ENCODE results near the gene IZUMO4. TPM values are rescaled to one million over a fixed set of nuclear protein-coding genes. Genes with fewer than 3 reads are reported as not detected.

The IZUMO4 gene
- total RNA-seq, 4 donors from 2014 or later, result 2.1 to 8.1 (median 6.4) TPM

- Histone ChIP-seq H3K4me3 (no peak overlapping the region), H3K27ac (no peak overlapping the region), H3K4me1 (no peaks in the 10 kb centered on the region), H3K9me3 (no peaks in the 10 kb centered on the region), H3K36me3 (peaks cover 100% of the 10 kb centered on the region), H3K27me3 (no peaks in the 10 kb centered on the region)
- TF ChIP-seq EP300 (IDR thresholded peaks at IDR 0.05) (no peak), CTCF (IDR thresholded peaks at IDR 0.05) (no peak), POLR2A (IDR thresholded peaks at IDR 0.05) (no peak), POLR2AphosphoS5 (IDR thresholded peaks at IDR 0.05) (no peak)
- no peak for DNase-seq (ENCODE audit: low spot score in 2 of 2)
- WGBS, result 84% methylated on average over 15 of the region's 24 CpGs
These were observed 16.9 kb downstream of the IZUMO4 start for GRCh38 chr19:2113439-2114211.

- TF ChIP-seq POLR2A (IDR thresholded peaks at IDR 0.05), result no peak
- no peak for TF ChIP-seq CTCF (IDR thresholded peaks at IDR 0.05)
- TF ChIP-seq EP300 (IDR thresholded peaks at IDR 0.05), result no peak
- no peak for TF ChIP-seq POLR2AphosphoS5 (IDR thresholded peaks at IDR 0.05)
- Histone ChIP-seq H3K27me3 (no peaks in the 10 kb centered on the region), H3K4me1 (no peaks in the 10 kb centered on the region), H3K9me3 (no peaks in the 10 kb centered on the region), H3K27ac (no peak overlapping the region), H3K36me3 (peaks cover 100% of the 10 kb centered on the region), H3K4me3 (no peak overlapping the region)
- no peak for DNase-seq (ENCODE audit: low spot score in 2 of 2)
- 96% methylated on average over 9 of the region's 9 CpGs for whole genome bisulfite sequencing
These were observed 17.5 kb downstream of the IZUMO4 start for GRCh38 chr19:2114218-2114617.

- H3K36me3 ChIP-seq, result peaks cover 100% of the 10 kb centered on the region
- no peak overlapping the region for H3K27ac ChIP-seq
- WGBS, result 100% methylated on average over 1 of the region's 21 CpGs
- no peaks in the 10 kb centered on the region for H3K4me1 ChIP-seq
- no peak for DNase-seq (ENCODE audit: low spot score in 2 of 2)
- no peak for TF ChIP-seq CTCF (IDR thresholded peaks at IDR 0.05)
- TF ChIP-seq EP300 (IDR thresholded peaks at IDR 0.05), result no peak
- TF ChIP-seq POLR2A (IDR thresholded peaks at IDR 0.05), result no peak
- no peaks in the 10 kb centered on the region for H3K9me3 ChIP-seq
- no peak overlapping the region for H3K4me3 ChIP-seq
- no peaks in the 10 kb centered on the region for H3K27me3 ChIP-seq
These were observed 18.1 kb downstream of the IZUMO4 start for GRCh38 chr19:2114821-2115220.

- H3K4me1 ChIP-seq, result no peaks in the 10 kb centered on the region
- H3K36me3 ChIP-seq, result peaks cover 100% of the 10 kb centered on the region
- TF ChIP-seq EP300 (IDR thresholded peaks at IDR 0.05), result no peak
- TF ChIP-seq POLR2A (IDR thresholded peaks at IDR 0.05), result no peak
- TF ChIP-seq POLR2AphosphoS5 (IDR thresholded peaks at IDR 0.05), result no peak
- no peak for TF ChIP-seq CTCF (IDR thresholded peaks at IDR 0.05)
- H3K27ac ChIP-seq, result no peak overlapping the region
- H3K9me3 ChIP-seq, result no peaks in the 10 kb centered on the region
- no peak overlapping the region for H3K4me3 ChIP-seq
- H3K27me3 ChIP-seq, result no peaks in the 10 kb centered on the region
- DNase-seq (ENCODE audit: low spot score in 2 of 2), result no peak
- 97% methylated on average over 25 of the region's 25 CpGs for WGBS
These were observed 18.6 kb downstream of the IZUMO4 start for GRCh38 chr19:2115324-2115723.

GRCh38 chr19:2115911-2116426, 19.3 kb downstream of the IZUMO4 start:
- no peak for DNase-seq (ENCODE audit: low spot score in 2 of 2)
- Histone ChIP-seq H3K27me3 (no peaks in the 10 kb centered on the region), H3K9me3 (no peaks in the 10 kb centered on the region), H3K4me1 (no peaks in the 10 kb centered on the region), H3K4me3 (no peak overlapping the region), H3K36me3 (peaks cover 100% of the 10 kb centered on the region), H3K27ac (no peak overlapping the region)
- 98% methylated on average over 19 of the region's 24 CpGs for WGBS
- no peak for TF ChIP-seq POLR2A (IDR thresholded peaks at IDR 0.05)
- TF ChIP-seq CTCF (IDR thresholded peaks at IDR 0.05), result no peak
- TF ChIP-seq POLR2AphosphoS5 (IDR thresholded peaks at IDR 0.05), result no peak
- TF ChIP-seq EP300 (IDR thresholded peaks at IDR 0.05), result no peak
